HCT116 (cell line): ENCODE results near the gene LENG9.

Source experiments
- CEBPB ChIP-seq: IDR thresholded peaks from 2 replicates; pipeline ENCODE4 v1.6.1; 2012; ENCODE audit warnings: low read depth
- CTCF ChIP-seq, 3 experiments: fragments of 200-600 bp in 1 of 3; sonication (generic) in 1 of 3; IDR thresholded peaks in 2 of 3; conservative IDR thresholded peaks in 1 of 3; 2 replicates each; pipeline ENCODE4 v1.5.1; 2012 to 2017; ENCODE audit warnings: low read depth in 2 of 3, low read length in 2 of 3, antibody characterized with exemption in 1 of 3, borderline replicate concordance in 1 of 3, control low read depth in 1 of 3, mild to moderate bottlenecking in 1 of 3, mixed read lengths in 1 of 3, mixed run types in 1 of 3, moderate library complexity in 1 of 3; ENCODE audit not compliant: insufficient read depth in 1 of 3
- EGR1 ChIP-seq: IDR thresholded peaks from 2 replicates; pipeline ENCODE4 v1.6.1; 2012; ENCODE audit warnings: low read depth
- EZH2 ChIP-seq: fragments of 200-600 bp; sonication (generic); IDR thresholded peaks from 2 replicates; pipeline ENCODE4 v1.6.1; 2017; ENCODE audit warnings: antibody characterized with exemption, mixed run types
- EZH2phosphoT487 ChIP-seq: fragments of 200-600 bp; IDR thresholded peaks from 2 replicates; pipeline ENCODE4 v1.6.1; 2018; ENCODE audit warnings: antibody characterized with exemption, borderline replicate concordance
- POLR2A ChIP-seq: IDR thresholded peaks from 2 replicates; pipeline ENCODE4 v1.7.0; 2011; ENCODE audit warnings: borderline replicate concordance; ENCODE audit not compliant: insufficient read depth, insufficient read length; ENCODE audit errors: extremely low read depth
- POLR2AphosphoS5 ChIP-seq: IDR thresholded peaks from 2 replicates; pipeline ENCODE4 v1.6.1; 2011; ENCODE audit warnings: mild to moderate bottlenecking, low read depth, low read length, moderate library complexity
- RAD21 ChIP-seq: IDR thresholded peaks from 2 replicates; pipeline ENCODE4 v1.6.1; 2012; ENCODE audit warnings: low read depth, mild to moderate bottlenecking
- TCF7L2 ChIP-seq: IDR thresholded peaks from 2 replicates; pipeline ENCODE4 v1.7.0; 2011; ENCODE audit warnings: borderline replicate concordance, inconsistent platforms; ENCODE audit not compliant: insufficient read depth, insufficient read length; ENCODE audit errors: extremely low read depth
- ZFX ChIP-seq: fragments of 450-650 bp; IDR thresholded peaks from 2 replicates; pipeline ENCODE4 v1.6.1; 2017
- TF ChIP-seq, protein P1 (sequence below): IDR thresholded peaks from 2 replicates; pipeline ENCODE4 v1.6.1; 2012

- TF ChIP-seq, protein P1, sequence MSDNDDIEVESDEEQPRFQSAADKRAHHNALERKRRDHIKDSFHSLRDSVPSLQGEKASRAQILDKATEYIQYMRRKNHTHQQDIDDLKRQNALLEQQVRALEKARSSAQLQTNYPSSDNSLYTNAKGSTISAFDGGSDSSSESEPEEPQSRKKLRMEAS = no peak
- TF ChIP-seq TCF7L2 = no peak
- no peak for TF ChIP-seq RAD21
- no peak for TF ChIP-seq POLR2A
- no peak for TF ChIP-seq POLR2AphosphoS5
- no peak for TF ChIP-seq CTCF (IDR thresholded peaks at IDR 0.05 in 2 of 3, conservative IDR thresholded peaks at IDR 0.05 in 1 of 3; ENCODE audit: borderline replicate concordance in 1 of 3, insufficient read depth in 1 of 3, low read depth in 2 of 3, low read length in 2 of 3)
- no peak for TF ChIP-seq EGR1
- no peak for TF ChIP-seq CEBPB
- no peak for TF ChIP-seq EZH2phosphoT487
- no peak for TF ChIP-seq ZFX
- no peak for TF ChIP-seq EZH2
Observed at GRCh38 chr19:54461613-54462012, 2.0 kb downstream of the LENG9 start.
